Aorta (tissue), 5 donors: ENCODE data around the gene SLC22A4. TPM values are rescaled to one million over a fixed set of nuclear protein-coding genes. Genes with fewer than 3 reads are reported as not detected.

Experiments used
- ATAC-seq: fragments of 200-7000 bp; cut with Tn5 transposase; one replicate; pipeline ENCODE4 v1.9.1; 2022; ENCODE audit warnings: moderate library complexity; ENCODE audit not compliant: low FRiP score
- DNase-seq, 2 donors: peaks; one replicate each; pipeline ENCODE4 v3.0.0-alpha.2; 2020
- H3K27ac ChIP-seq, 2 donors: one replicate each; pipeline ENCODE4 v1.5.1; 2013; ENCODE audit warnings: low read length in 2 of 2, mild to moderate bottlenecking in 2 of 2, moderate library complexity in 2 of 2, control low read depth in 1 of 2, inconsistent platforms in 1 of 2, low read depth in 1 of 2
- H3K27me3 ChIP-seq, 2 donors: one replicate each; pipeline ENCODE4 v1.6.1; 2013; ENCODE audit warnings: control low read depth in 1 of 2, low read length in 1 of 2, mild to moderate bottlenecking in 1 of 2, moderate library complexity in 1 of 2; ENCODE audit not compliant: insufficient read depth in 2 of 2, control insufficient read depth in 1 of 2
- H3K36me3 ChIP-seq, 2 donors: one replicate each; pipeline ENCODE4 v1.6.1; 2013; ENCODE audit warnings: control low read depth in 1 of 2, low read length in 1 of 2, mild to moderate bottlenecking in 1 of 2; ENCODE audit not compliant: insufficient read depth in 2 of 2, control insufficient read depth in 1 of 2
- H3K4me1 ChIP-seq, 2 donors: one replicate each; pipeline ENCODE4 v1.6.1; 2013; ENCODE audit warnings: low read length in 2 of 2, control low read depth in 1 of 2, mild to moderate bottlenecking in 1 of 2, moderate library complexity in 1 of 2; ENCODE audit not compliant: insufficient read depth in 2 of 2, control insufficient read depth in 1 of 2
- H3K4me3 ChIP-seq, 2 donors: one replicate each; pipeline ENCODE4 v1.5.1; 2013; ENCODE audit warnings: low read length in 2 of 2, control low read depth in 1 of 2, mild to moderate bottlenecking in 1 of 2
- H3K9me3 ChIP-seq: one replicate; pipeline ENCODE4 v1.6.1; 2013; ENCODE audit warnings: mild to moderate bottlenecking, low read length; ENCODE audit not compliant: control insufficient read depth
- WGBS, 2 donors: extraction: QIAGEN DNeasy Blood & Tissue Kit; methylation state at CpG; one replicate each; pipeline ENCODE4 v1.1.7; 2013; 5-methylcytosine and 5-hydroxymethylcytosine counted together
- intact Hi-C, 2 donors: fragments of 100-400 bp; cut with DNase I; formaldehyde crosslinking; loops; one replicate each; pipeline versions ENCODE4 v1.14.2 to v1.15.0; 2022
- polyA plus RNA-seq, 2 donors: library from polyadenylated mRNA; stranded (reverse); fragments of 200-250 nt; gene quantifications; one replicate each; pipeline ENCODE4 v1.2.3, GENCODE V29; 2013
- total RNA-seq, 2 donors: library from RNA; stranded (reverse); fragmentation: NEBNext Ultra II Directional; extraction: Animal tissue kit (Norgen Biotek cat#: 25700); gene quantifications; one replicate each; pipeline ENCODE4 v1.2.1, GENCODE V29; 2021
- donor health status: healthy with polysubstance abuse.
- donor health status: Bipolar disorder and iron deficiency.
- donor health status: DM: no; HTN: no; CAD: no.
- donor health status: DM: no; HTN: no; CAD: no.
- donor health status: DM: yes; HTN: yes; CAD: no.

SLC22A4 gene
- total and polyA plus RNA-seq, 4 donors: 1.3 to 5.5 (median 3.1) TPM

GRCh38 chr5:132378580-132378979 is 84.4 kb downstream of the SLC22A4 start:
- ATAC-seq: no peak
- no peaks in the 10 kb centered on the region for H3K4me1 ChIP-seq
- no peak overlapping the region for H3K27ac ChIP-seq
- no peak overlapping the region for H3K4me3 ChIP-seq
- peaks cover 0 to 3% of the 10 kb centered on the region in 2 donors for H3K36me3 ChIP-seq
- intact Hi-C loops: no loop called here
- H3K27me3 ChIP-seq: no peaks in the 10 kb centered on the region
- DNase-seq: no peak
- 69 to 76% methylated on average over 3 of the region's 3 CpGs for WGBS, 2 donors
- no peaks in the 10 kb centered on the region for H3K9me3 ChIP-seq

- 93% methylated on average over 6 of the region's 6 CpGs for WGBS, 2 donors
- DNase-seq: no peak
- no peaks in the 10 kb centered on the region for H3K27me3 ChIP-seq
- no peaks in the 10 kb centered on the region for H3K9me3 ChIP-seq
- ATAC-seq: no peak
- peaks cover 0 to 3% of the 10 kb centered on the region in 2 donors for H3K36me3 ChIP-seq
- H3K4me1 ChIP-seq: no peaks in the 10 kb centered on the region
- intact Hi-C loops: loop anchor here in 1 of 2 donors (10.0 kb wide), 1 partner anchor 335 kb away; no protein-coding TSS in a partner anchor
- H3K27ac ChIP-seq: no peak overlapping the region
- H3K4me3 ChIP-seq: no peak overlapping the region
Observed at GRCh38 chr5:132380047-132380446, 85.9 kb downstream of the SLC22A4 start.

- Histone ChIP-seq H3K36me3 (peaks cover 0 to 3% of the 10 kb centered on the region in 2 donors), H3K27ac (no peak overlapping the region)
Observed at GRCh38 chr5:132380741-132381140, 86.5 kb downstream of the SLC22A4 start.

GRCh38 chr5:132381614-132382013 is 87.4 kb downstream of the SLC22A4 start:
- ATAC-seq: no peak
- Histone ChIP-seq H3K27me3 (no peaks in the 10 kb centered on the region), H3K9me3 (no peaks in the 10 kb centered on the region), H3K36me3 (peaks cover 0 to 3% of the 10 kb centered on the region in 2 donors), H3K27ac (no peak overlapping the region), H3K4me1 (no peaks in the 10 kb centered on the region), H3K4me3 (no peak overlapping the region)
- WGBS, 2 donors: 93 to 96% methylated on average over 1 of the region's 1 CpG
- no peak for DNase-seq
- intact Hi-C loops: loop anchor here in 1 of 2 donors (10.0 kb wide), 1 partner anchor 333 kb away; no protein-coding TSS in a partner anchor

More at GRCh38 chr5:132380741-132381140, 86.5 kb downstream of the SLC22A4 start:
- intact Hi-C loops: loop anchor here in 1 of 2 donors (10.0 kb wide), 1 partner anchor 334 kb away; no protein-coding TSS in a partner anchor
- Histone ChIP-seq H3K4me3 (no peak overlapping the region), H3K27me3 (no peaks in the 10 kb centered on the region), H3K9me3 (no peaks in the 10 kb centered on the region), H3K4me1 (no peaks in the 10 kb centered on the region)
- 91 to 98% methylated on average over 2 of the region's 2 CpGs for whole genome bisulfite sequencing, 2 donors
- DNase-seq (no peak), ATAC-seq (no peak)

GRCh38 chr5:132383261-132383660 is 89.1 kb downstream of the SLC22A4 start:
- intact Hi-C loops: loop anchor here in 1 of 2 donors (10.0 kb wide), 1 partner anchor 332 kb away; no protein-coding TSS in a partner anchor
- WGBS, 2 donors: 48 to 97% methylated on average over 1 of the region's 1 CpG

GRCh38 chr5:132383984-132384383 is 89.8 kb downstream of the SLC22A4 start:
- no peak for DNase-seq
- no peak for ATAC-seq
- intact Hi-C loops: loop anchor here in 1 of 2 donors (10.0 kb wide), 1 partner anchor 331 kb away; no protein-coding TSS in a partner anchor
- Histone ChIP-seq H3K36me3 (no peaks in the 10 kb centered on the region), H3K9me3 (no peaks in the 10 kb centered on the region), H3K27ac (no peak overlapping the region), H3K4me1 (peaks cover 1 to 3% of the 10 kb centered on the region in 2 donors), H3K4me3 (no peak overlapping the region), H3K27me3 (no peaks in the 10 kb centered on the region)
- WGBS, 2 donors: 79 to 87% methylated on average over 5 of the region's 5 CpGs

More at GRCh38 chr5:132383261-132383660, 89.1 kb downstream of the SLC22A4 start:
- Histone ChIP-seq H3K36me3 (peaks cover 0 to 3% of the 10 kb centered on the region in 2 donors), H3K4me1 (no peaks in the 10 kb centered on the region), H3K9me3 (no peaks in the 10 kb centered on the region), H3K27ac (no peak overlapping the region), H3K27me3 (no peaks in the 10 kb centered on the region), H3K4me3 (no peak overlapping the region)
- no peak for ATAC-seq
- DNase-seq: no peak

GRCh38 chr5:132384506-132385050 is 90.4 kb downstream of the SLC22A4 start:
- DNase-seq: no peak
- H3K36me3 ChIP-seq: no peaks in the 10 kb centered on the region
- no peak for ATAC-seq
- H3K9me3 ChIP-seq: no peaks in the 10 kb centered on the region
- no peak overlapping the region for H3K4me3 ChIP-seq
- intact Hi-C loops: loop anchor here in 1 of 2 donors (5.0 to 10.0 kb wide), 2 partner anchors 38 to 330 kb away; no protein-coding TSS in a partner anchor
- peaks cover 1 to 3% of the 10 kb centered on the region in 2 donors for H3K4me1 ChIP-seq
- no peak overlapping the region for H3K27ac ChIP-seq
- WGBS, 2 donors: 58 to 74% methylated on average over 4 of the region's 4 CpGs
- no peaks in the 10 kb centered on the region for H3K27me3 ChIP-seq

- intact Hi-C loops: loop anchor here in 1 of 2 donors (1.0 to 10.0 kb wide), 3 partner anchors 37 to 329 kb away; no protein-coding TSS in a partner anchor
- Histone ChIP-seq H3K4me3 (no peak overlapping the region), H3K27ac (peak overlapping the region in 1 of 2 donors; percentile 30), H3K9me3 (no peaks in the 10 kb centered on the region), H3K4me1 (peaks cover 1 to 3% of the 10 kb centered on the region in 2 donors), H3K27me3 (no peaks in the 10 kb centered on the region), H3K36me3 (no peaks in the 10 kb centered on the region)
- peak; percentile 71 for ATAC-seq
- peak in 1 of 2 donors; percentile 70 for DNase-seq
- 22% methylated on average over 9 of the region's 9 CpGs for WGBS, 2 donors
Observed at GRCh38 chr5:132385326-132386105, 91.3 kb downstream of the SLC22A4 start.
